T-helper 2 cell (primary cell): ENCODE results near the gene CHN1.

Experiments
- DNase-seq, 5 experiments: peaks; one replicate each; pipeline versions ENCODE4 v3.0.0 to v3.0.0-alpha.2; 2012 to 2022

The CHN1 gene

GRCh38 chr2:174820361-174820760 is 184.8 kb downstream of the CHN1 start:
- DNase-seq: no peak

- DNase-seq: no peak
These were observed 189.7 kb downstream of the CHN1 start for GRCh38 chr2:174815526-174815925.

- no peak for DNase-seq
These were observed 193.1 kb downstream of the CHN1 start for GRCh38 chr2:174812037-174812436.

- DNase-seq: no peak
These were observed 197.2 kb downstream of the CHN1 start for GRCh38 chr2:174807931-174808330.

- no peak for DNase-seq
These were observed 199.4 kb downstream of the CHN1 start for GRCh38 chr2:174805803-174806202.

- no peak for DNase-seq
These were observed 202.7 kb downstream of the CHN1 start for GRCh38 chr2:174802459-174802858.

- DNase-seq: peak in 1 of 5 experiments; percentile 59
These were observed 204.6 kb downstream of the CHN1 start for GRCh38 chr2:174800436-174801205.

GRCh38 chr2:174798801-174799200 is 206.4 kb downstream of the CHN1 start:
- DNase-seq: no peak

GRCh38 chr2:174797781-174798276 is 207.4 kb downstream of the CHN1 start:
- no peak for DNase-seq

GRCh38 chr2:174796319-174796771 is 208.8 kb downstream of the CHN1 start:
- DNase-seq: no peak

- peak in 1 of 5 experiments; percentile 56 for DNase-seq
These were observed 210.3 kb downstream of the CHN1 start for GRCh38 chr2:174794851-174795374.

- no peak for DNase-seq
These were observed 212.7 kb downstream of the CHN1 start for GRCh38 chr2:174792309-174793025.

- no peak for DNase-seq
These were observed 213.4 kb downstream of the CHN1 start for GRCh38 chr2:174791746-174792280.

- DNase-seq: no peak
These were observed 214.2 kb downstream of the CHN1 start for GRCh38 chr2:174791020-174791419.

GRCh38 chr2:174789001-174789400 is 216.2 kb downstream of the CHN1 start:
- DNase-seq: no peak

- DNase-seq: no peak
These were observed 216.8 kb downstream of the CHN1 start for GRCh38 chr2:174788291-174788929.

GRCh38 chr2:174787487-174788205 is 217.5 kb downstream of the CHN1 start:
- no peak for DNase-seq

- no peak for DNase-seq
These were observed 219.0 kb downstream of the CHN1 start for GRCh38 chr2:174786066-174786725.

- DNase-seq: no peak
These were observed 219.7 kb downstream of the CHN1 start for GRCh38 chr2:174785481-174785880.

- DNase-seq: no peak
These were observed 220.3 kb downstream of the CHN1 start for GRCh38 chr2:174784909-174785308.

- DNase-seq: no peak
These were observed 220.9 kb downstream of the CHN1 start for GRCh38 chr2:174784316-174784715.

GRCh38 chr2:174781996-174782395 is 223.2 kb downstream of the CHN1 start:
- DNase-seq: no peak
